ENCODE data around the gene FPR1. TPM values are rescaled to one million over a fixed set of nuclear protein-coding genes. Genes with fewer than 3 reads are reported as not detected.

Gene FPR1
- total and polyA plus RNA-seq, 2 of the 13 experiments (the other 11 are each of a cell fraction or from before 2014, with no cell fraction given): not detected

GRCh38 chr19:51749979-51750378, 1.7 kb downstream of the FPR1 start (continued):
- TF ChIP-seq PRMT3 (CRISPR knock-in tag; IDR thresholded peaks at IDR 0.05; ENCODE audit: borderline replicate concordance, low read depth): no peak
- TF ChIP-seq, protein P1, sequence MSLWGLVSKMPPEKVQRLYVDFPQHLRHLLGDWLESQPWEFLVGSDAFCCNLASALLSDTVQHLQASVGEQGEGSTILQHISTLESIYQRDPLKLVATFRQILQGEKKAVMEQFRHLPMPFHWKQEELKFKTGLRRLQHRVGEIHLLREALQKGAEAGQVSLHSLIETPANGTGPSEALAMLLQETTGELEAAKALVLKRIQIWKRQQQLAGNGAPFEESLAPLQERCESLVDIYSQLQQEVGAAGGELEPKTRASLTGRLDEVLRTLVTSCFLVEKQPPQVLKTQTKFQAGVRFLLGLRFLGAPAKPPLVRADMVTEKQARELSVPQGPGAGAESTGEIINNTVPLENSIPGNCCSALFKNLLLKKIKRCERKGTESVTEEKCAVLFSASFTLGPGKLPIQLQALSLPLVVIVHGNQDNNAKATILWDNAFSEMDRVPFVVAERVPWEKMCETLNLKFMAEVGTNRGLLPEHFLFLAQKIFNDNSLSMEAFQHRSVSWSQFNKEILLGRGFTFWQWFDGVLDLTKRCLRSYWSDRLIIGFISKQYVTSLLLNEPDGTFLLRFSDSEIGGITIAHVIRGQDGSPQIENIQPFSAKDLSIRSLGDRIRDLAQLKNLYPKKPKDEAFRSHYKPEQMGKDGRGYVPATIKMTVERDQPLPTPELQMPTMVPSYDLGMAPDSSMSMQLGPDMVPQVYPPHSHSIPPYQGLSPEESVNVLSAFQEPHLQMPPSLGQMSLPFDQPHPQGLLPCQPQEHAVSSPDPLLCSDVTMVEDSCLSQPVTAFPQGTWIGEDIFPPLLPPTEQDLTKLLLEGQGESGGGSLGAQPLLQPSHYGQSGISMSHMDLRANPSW (CRISPR knock-in tag; IDR thresholded peaks at IDR 0.05; ENCODE audit: borderline replicate concordance): no peak

DNA sequence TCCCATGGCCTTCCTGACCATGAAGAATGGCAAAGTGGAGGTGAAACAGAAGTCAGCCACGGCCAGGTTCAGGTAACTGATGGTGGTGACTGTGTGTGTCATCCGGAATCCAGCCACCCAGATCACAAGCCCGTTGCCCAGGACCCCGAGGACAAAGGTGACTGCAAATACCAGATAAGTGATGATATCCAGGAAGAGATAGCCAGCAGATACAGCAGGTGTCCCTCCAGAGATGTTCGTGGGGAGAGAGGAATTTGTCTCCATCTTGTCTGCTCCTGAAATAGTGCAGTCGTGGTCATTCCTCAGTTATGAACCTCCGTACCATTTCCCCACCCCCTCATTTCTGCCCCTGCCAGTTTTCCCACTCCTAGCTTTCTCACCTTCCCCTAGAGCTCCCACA, 4.9 kb downstream of the FPR1 start:
- CTCF ChIA-PET (ENCODE audit: low intra/inter-chr PET ratio, low total read pairs): no interaction called here
- intact Hi-C loops (cut with micrococcal nuclease; ENCODE audit: unreplicated experiment): no loop called here
- Histone ChIP-seq H3K27me3 (ENCODE audit: control insufficient read depth in 1 of 2, insufficient read depth in 2 of 2, low read length in 2 of 2) (no peaks in the 10 kb centered on the region; a peak in 1 of 5 replicates), H3K4me3 (replicated peaks in 1 of 3; ENCODE audit: insufficient read depth in 1 of 3, low read depth in 2 of 3, low read length in 3 of 3) (no peak overlapping the region), H3K27ac (ENCODE audit: extremely low read length, insufficient read depth, low read length) (no peak overlapping the region), H3K4me1 (ENCODE audit: insufficient read depth, low read length) (no peaks in the 10 kb centered on the region), H3K9me3 (ENCODE audit: low read length) (no peaks in the 10 kb centered on the region), H3K9ac (ENCODE audit: insufficient read depth, low read depth, low read length) (no peak overlapping the region), H2AFZ (ENCODE audit: low read length) (no peak overlapping the region), H3K36me3 (replicated peaks in 1 of 2; ENCODE audit: control insufficient read depth in 1 of 2, insufficient read depth in 2 of 2, low read length in 2 of 2) (no peaks in the 10 kb centered on the region), H3K79me2 (ENCODE audit: insufficient read depth, low read length) (no peaks in the 10 kb centered on the region), H4K20me1 (ENCODE audit: insufficient read depth, low read length) (no peaks in the 10 kb centered on the region), H3K4me2 (ENCODE audit: low read depth, low read length) (no peak overlapping the region)
- DNase-seq (ENCODE audit: low spot score) (no peak), ATAC-seq (no peak), FAIRE-seq (no peak)
- POLR2A ChIA-PET: no interaction called here
- BruUV-seq (replicated peaks): no TSS peak
- WGBS (ENCODE audit: low lambda C conversion rate): 3% methylated on average over 7 of the region's 7 CpGs
- in situ Hi-C loops (cut with HindIII; ENCODE audit: extremely low pct_ligation_motif_present, low pct_unique_long_range_greater_than_20kb): no loop called here
- TF ChIP-seq MYPOP (CRISPR knock-in tag; IDR thresholded peaks at IDR 0.05) (no peak), ARID2 (CRISPR knock-in tag; IDR thresholded peaks at IDR 0.05; ENCODE audit: borderline replicate concordance) (no peak), ZNF207 (IDR thresholded peaks at IDR 0.05; ENCODE audit: borderline replicate concordance) (no peak), U2AF2 (IDR thresholded peaks at IDR 0.05; ENCODE audit: low read depth, low read length) (no peak), MEIS2 (CRISPR knock-in tag; IDR thresholded peaks at IDR 0.05) (no peak), CEBPZ (IDR thresholded peaks at IDR 0.05; ENCODE audit: low read length) (no peak), EP300 (IDR thresholded peaks at IDR 0.05; ENCODE audit: low read depth in 2 of 2, low read length in 2 of 2) (no peak), EP300 (CRISPR knock-in tag; IDR thresholded peaks at IDR 0.05; ENCODE audit: borderline replicate concordance) (no peak)
